Measurements from ENCODE around the gene BRD3OS.

DNA sequence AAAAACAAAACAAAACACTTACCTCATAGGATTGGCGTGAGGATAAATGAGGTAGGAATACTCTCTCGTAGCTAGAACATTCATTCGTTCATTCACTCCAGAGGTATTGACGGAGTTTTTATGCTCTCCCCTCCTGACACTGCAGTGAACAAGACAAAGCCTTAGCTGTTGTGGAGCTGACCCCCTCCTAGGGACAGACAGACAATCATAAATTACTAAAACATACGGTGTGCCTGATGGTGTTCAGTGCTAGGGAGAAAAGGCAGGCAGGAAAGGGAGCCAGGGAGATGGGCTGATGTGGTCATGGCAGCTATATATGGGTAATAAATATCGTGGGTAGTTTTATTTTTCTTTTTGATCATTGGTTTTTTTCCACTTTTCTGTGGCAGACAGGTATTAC lies 48.2 kb downstream of the BRD3OS start:
- TF ChIP-seq, protein P1, sequence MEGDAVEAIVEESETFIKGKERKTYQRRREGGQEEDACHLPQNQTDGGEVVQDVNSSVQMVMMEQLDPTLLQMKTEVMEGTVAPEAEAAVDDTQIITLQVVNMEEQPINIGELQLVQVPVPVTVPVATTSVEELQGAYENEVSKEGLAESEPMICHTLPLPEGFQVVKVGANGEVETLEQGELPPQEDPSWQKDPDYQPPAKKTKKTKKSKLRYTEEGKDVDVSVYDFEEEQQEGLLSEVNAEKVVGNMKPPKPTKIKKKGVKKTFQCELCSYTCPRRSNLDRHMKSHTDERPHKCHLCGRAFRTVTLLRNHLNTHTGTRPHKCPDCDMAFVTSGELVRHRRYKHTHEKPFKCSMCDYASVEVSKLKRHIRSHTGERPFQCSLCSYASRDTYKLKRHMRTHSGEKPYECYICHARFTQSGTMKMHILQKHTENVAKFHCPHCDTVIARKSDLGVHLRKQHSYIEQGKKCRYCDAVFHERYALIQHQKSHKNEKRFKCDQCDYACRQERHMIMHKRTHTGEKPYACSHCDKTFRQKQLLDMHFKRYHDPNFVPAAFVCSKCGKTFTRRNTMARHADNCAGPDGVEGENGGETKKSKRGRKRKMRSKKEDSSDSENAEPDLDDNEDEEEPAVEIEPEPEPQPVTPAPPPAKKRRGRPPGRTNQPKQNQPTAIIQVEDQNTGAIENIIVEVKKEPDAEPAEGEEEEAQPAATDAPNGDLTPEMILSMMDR (IDR thresholded peaks at IDR 0.05): no peak
- TF ChIP-seq POLR2A (IDR thresholded peaks at IDR 0.05): no peak

Measured in adrenal gland (tissue), 5 donors.